Hepatocyte (in vitro differentiated cells): ENCODE measurements around the gene TCHHL1. TPM values are rescaled to one million over a fixed set of nuclear protein-coding genes. Genes with fewer than 3 reads are reported as not detected.

Experiments used
- DNase-seq: peaks from one replicate; pipeline ENCODE4 v3.0.0-alpha.2; 2016; ENCODE audit warnings: low spot score
- H2AFZ ChIP-seq: fragments of 200-600 bp; sonication (generic); 2 replicates; pipeline ENCODE4 v1.6.0; 2016; ENCODE audit warnings: antibody characterized with exemption, mild to moderate bottlenecking
- H3K27ac ChIP-seq: fragments of 200-600 bp; sonication (generic); 2 replicates; pipeline ENCODE4 v1.5.1; 2016; ENCODE audit warnings: mild to moderate bottlenecking
- H3K27me3 ChIP-seq: fragments of 200-600 bp; sonication (generic); 2 replicates; pipeline ENCODE4 v1.6.1; 2016
- H3K36me3 ChIP-seq: fragments of 200-600 bp; sonication (generic); replicated peaks from 2 replicates; pipeline ENCODE4 v1.5.1; 2016; ENCODE audit warnings: low read depth; ENCODE audit not compliant: insufficient read depth
- H3K4me1 ChIP-seq: fragments of 200-600 bp; sonication (generic); 2 replicates; pipeline ENCODE4 v1.5.1; 2016; ENCODE audit warnings: mild to moderate bottlenecking, moderate library complexity; ENCODE audit not compliant: insufficient read depth
- H3K4me2 ChIP-seq: fragments of 200-600 bp; sonication (generic); 2 replicates; pipeline ENCODE4 v1.6.0; 2016
- H3K4me3 ChIP-seq: fragments of 200-600 bp; sonication (generic); 2 replicates; pipeline ENCODE4 v1.5.1; 2016; ENCODE audit warnings: mild to moderate bottlenecking
- H3K79me2 ChIP-seq: fragments of 200-600 bp; sonication (generic); 2 replicates; pipeline ENCODE4 v1.6.0; 2017; ENCODE audit warnings: mild to moderate bottlenecking
- H3K9me2 ChIP-seq: fragments of 200-600 bp; sonication (generic); replicated peaks from 2 replicates; pipeline ENCODE4 v1.6.0; 2017; ENCODE audit warnings: mild to moderate bottlenecking; ENCODE audit not compliant: insufficient read depth
- H3K9me3 ChIP-seq: fragments of 200-600 bp; sonication (generic); 2 replicates; pipeline ENCODE4 v1.5.1; 2016; ENCODE audit warnings: low read depth, mild to moderate bottlenecking
- H4K20me1 ChIP-seq: fragments of 200-600 bp; sonication (generic); 2 replicates; pipeline ENCODE4 v1.6.0; 2016; ENCODE audit warnings: mild to moderate bottlenecking; ENCODE audit not compliant: insufficient read depth, poor library complexity, severe bottlenecking
- CTCF ChIP-seq: fragments of 200-600 bp; sonication (generic); IDR thresholded peaks from 2 replicates; pipeline ENCODE4 v1.5.1; 2016; ENCODE audit warnings: antibody characterized with exemption, mild to moderate bottlenecking; ENCODE audit not compliant: poor library complexity
- EZH2 ChIP-seq: fragments of 200-600 bp; sonication (generic); IDR thresholded peaks from 2 replicates; pipeline ENCODE4 v1.6.1; 2016; ENCODE audit warnings: antibody characterized with exemption, mild to moderate bottlenecking, borderline replicate concordance
- EZH2phosphoT487 ChIP-seq: fragments of 200-600 bp; sonication (generic); IDR thresholded peaks from one replicate; pipeline ENCODE4 v1.6.1; 2018; ENCODE audit warnings: antibody characterized with exemption, mild to moderate bottlenecking, low read depth, moderate library complexity; ENCODE audit not compliant: unreplicated experiment, severe bottlenecking
- WGBS: methylation state at CpG from one replicate; pipeline ENCODE4 v1.1.6; 2016; ENCODE audit warnings: low lambda C conversion rate; ENCODE audit errors: missing lambda C conversion rate; 5-methylcytosine and 5-hydroxymethylcytosine counted together
- polyA plus RNA-seq: library from polyadenylated mRNA; unstranded; fragments of >200 nt; fragmentation: Nextera tagmentation; extraction: Ambion mirVana; gene quantifications from 2 replicates; pipeline ENCODE4 v1.2.1, GENCODE V29; 2016
- total RNA-seq: library from RNA; depleted of rRNA; stranded (reverse); fragments of >200 nt; gene quantifications from 2 replicates; pipeline ENCODE4 v1.2.3, GENCODE V29; 2014

The TCHHL1 gene
- total RNA-seq (not detected in 2 replicates), polyA plus RNA-seq (not detected in 2 replicates)

DNA sequence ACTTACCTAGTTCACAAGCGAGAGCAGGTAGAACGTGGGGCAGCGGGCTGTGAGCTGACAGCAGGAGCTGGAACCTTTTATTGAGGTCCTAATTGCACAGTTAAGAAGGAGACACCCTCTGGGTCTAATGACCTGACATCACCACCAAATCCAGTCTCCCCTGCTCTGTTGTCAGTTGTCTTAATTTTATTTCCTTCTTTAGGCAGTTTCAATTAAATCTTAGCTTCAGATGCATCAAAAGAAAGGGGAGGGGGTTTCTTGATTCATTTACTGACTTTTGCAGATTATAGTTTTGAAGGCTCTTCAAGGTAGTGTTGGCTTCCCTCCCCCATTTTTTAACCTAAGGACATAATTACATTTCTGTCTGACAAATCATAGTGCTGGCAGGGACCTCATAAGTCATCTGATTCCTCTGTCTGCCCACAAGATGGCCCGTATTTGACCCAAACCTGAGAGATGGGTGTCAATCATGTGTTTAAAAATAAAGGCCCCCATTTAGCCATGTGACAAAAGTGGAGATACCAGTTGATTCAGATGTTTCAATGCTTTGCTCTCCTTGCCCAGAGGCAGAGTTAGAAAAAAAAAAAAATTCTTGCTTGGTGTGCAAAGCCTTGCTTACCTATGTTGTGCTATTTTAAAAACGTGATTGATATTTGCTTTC, at the start of gene TCHHL1:
Gene TCHHL1, minus strand, starts transcription at position 51 of the 661 bp plus-strand sequence. CDS start 921 bp downstream, outside the sequence.
- no peak for TF ChIP-seq EZH2phosphoT487
- no peak for TF ChIP-seq EZH2
- TF ChIP-seq CTCF = no peak
- no peak within 1 kb of the TSS for H3K27ac ChIP-seq
- H2AFZ ChIP-seq = no peak within 1 kb of the TSS
- no peaks in the 10 kb centered on the region for H3K79me2 ChIP-seq
- no peak within 1 kb of the TSS for H3K4me3 ChIP-seq
- H3K27me3 ChIP-seq = no peaks in the 10 kb centered on the region
- DNase-seq = no peak
- 61% methylated on average over 5 of the region's 5 CpGs for WGBS
- no peaks in the 10 kb centered on the region for H4K20me1 ChIP-seq
- no peaks in the 10 kb centered on the region for H3K36me3 ChIP-seq
- H3K4me1 ChIP-seq = no peaks in the 10 kb centered on the region
- no peaks in the 10 kb centered on the region for H3K9me3 ChIP-seq
- H3K9me2 ChIP-seq = no peaks in the 10 kb centered on the region
- H3K4me2 ChIP-seq = no peak within 1 kb of the TSS

GRCh38 chr1:152137215-152137614, 48.4 kb upstream of the TCHHL1 start:
- H3K4me2 ChIP-seq = no peak overlapping the region
- H4K20me1 ChIP-seq = no peaks in the 10 kb centered on the region
- H3K9me2 ChIP-seq = no peaks in the 10 kb centered on the region
- no peaks in the 10 kb centered on the region for H3K79me2 ChIP-seq
- no peak for TF ChIP-seq EZH2
- no peak for TF ChIP-seq CTCF
- no peak for TF ChIP-seq EZH2phosphoT487
- H3K36me3 ChIP-seq = no peaks in the 10 kb centered on the region
- no peaks in the 10 kb centered on the region for H3K9me3 ChIP-seq
- H3K27ac ChIP-seq = no peak overlapping the region
- H3K4me3 ChIP-seq = no peak overlapping the region
- H3K27me3 ChIP-seq = no peaks in the 10 kb centered on the region
- no peak overlapping the region for H2AFZ ChIP-seq
- DNase-seq = no peak
- H3K4me1 ChIP-seq = no peaks in the 10 kb centered on the region

DNA sequence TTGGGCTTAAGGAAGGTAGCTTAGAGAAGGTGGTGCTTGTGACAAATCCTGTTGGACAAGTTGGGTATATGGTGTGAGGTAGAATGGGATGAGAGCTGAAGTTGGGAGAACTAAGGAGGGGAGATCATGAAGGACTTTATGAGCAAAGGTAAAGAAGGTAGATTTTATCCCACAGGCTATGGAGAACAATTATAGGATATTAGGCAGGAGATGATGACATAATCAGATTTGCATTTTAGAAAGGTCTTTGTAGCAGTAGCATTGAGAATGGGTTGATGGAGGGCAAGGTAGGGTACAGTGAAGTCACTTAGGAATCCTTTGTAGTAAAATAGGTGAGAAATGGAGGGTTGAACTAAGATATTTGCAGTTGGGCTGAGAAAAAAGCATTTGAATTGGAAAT, 41.3 kb upstream of the TCHHL1 start:
- TF ChIP-seq EZH2phosphoT487 = no peak
- no peak for TF ChIP-seq EZH2
- TF ChIP-seq CTCF = no peak
- DNase-seq = no peak
- H3K27me3 ChIP-seq = peaks cover 8% of the 10 kb centered on the region

DNA sequence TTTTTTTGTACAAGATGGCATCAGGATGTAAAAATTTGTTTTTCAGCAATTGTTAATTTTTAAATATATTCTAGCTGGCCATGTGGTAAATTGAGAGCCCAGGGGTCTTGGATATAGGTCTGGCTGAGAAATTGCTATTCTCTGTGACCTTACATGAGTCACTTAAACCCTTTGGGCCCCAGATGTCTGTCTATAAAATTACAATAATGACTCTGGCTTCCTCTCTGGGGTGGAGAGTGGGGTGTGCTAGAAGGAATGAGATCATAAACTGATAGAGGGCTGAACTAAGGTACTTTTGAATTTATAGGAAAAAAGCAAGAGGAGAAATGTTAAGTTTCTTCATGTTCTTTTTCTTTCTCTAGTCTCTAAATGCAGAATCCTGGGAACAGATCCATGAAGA, 38.8 kb upstream of the TCHHL1 start:
- Histone ChIP-seq H3K9me2 (no peaks in the 10 kb centered on the region), H2AFZ (no peak overlapping the region), H3K79me2 (no peaks in the 10 kb centered on the region), H3K4me2 (no peak overlapping the region), H3K4me3 (no peak overlapping the region), H3K27ac (no peak overlapping the region), H4K20me1 (no peaks in the 10 kb centered on the region), H3K4me1 (no peaks in the 10 kb centered on the region), H3K27me3 (peaks cover 8% of the 10 kb centered on the region), H3K9me3 (no peaks in the 10 kb centered on the region), H3K36me3 (no peaks in the 10 kb centered on the region)
- TF ChIP-seq EZH2 (no peak), CTCF (no peak), EZH2phosphoT487 (no peak)
- no peak for DNase-seq

More for the DNA sequence above, 41.3 kb upstream of the TCHHL1 start:
- H3K4me2 ChIP-seq = no peak overlapping the region
- H3K4me1 ChIP-seq = no peaks in the 10 kb centered on the region
- H3K27ac ChIP-seq = no peak overlapping the region
- H2AFZ ChIP-seq = no peak overlapping the region
- no peaks in the 10 kb centered on the region for H4K20me1 ChIP-seq
- no peaks in the 10 kb centered on the region for H3K79me2 ChIP-seq
- H3K9me2 ChIP-seq = no peaks in the 10 kb centered on the region
- H3K9me3 ChIP-seq = no peaks in the 10 kb centered on the region
- H3K36me3 ChIP-seq = no peaks in the 10 kb centered on the region
- H3K4me3 ChIP-seq = no peak overlapping the region
